Activated CD4-positive, alpha-beta T cell treated with anti-CD3 and anti-CD28 coated beads, Interleukin-2, amount 50 U/mL, for 16 hours (primary cell): ENCODE measurements around the gene LDLRAD4.

Experiments used
- DNase-seq: peaks from one replicate; pipeline ENCODE4 v3.0.0-alpha.2; 2020

LDLRAD4 gene

DNA sequence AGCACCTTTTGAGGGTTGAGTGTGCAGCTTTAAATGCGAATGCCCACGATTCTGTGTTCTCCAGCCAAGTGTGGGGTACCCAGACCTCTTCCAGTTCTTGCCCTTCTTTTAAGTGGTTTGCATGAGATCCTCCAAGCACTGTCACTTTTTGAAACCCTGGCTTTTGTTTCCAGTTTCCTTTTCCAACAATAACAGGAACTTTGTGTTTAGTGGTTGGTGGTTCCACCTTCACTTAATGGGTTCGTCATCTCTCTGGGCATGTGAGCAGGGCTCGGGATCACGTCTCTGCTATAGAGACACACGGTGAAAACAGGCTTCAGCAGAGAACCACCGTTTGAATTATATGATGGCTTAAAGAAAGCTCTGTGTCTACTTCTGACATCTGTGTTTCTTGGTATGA is 197.6 kb downstream of the LDLRAD4 start:
- DNase-seq: no peak

DNA sequence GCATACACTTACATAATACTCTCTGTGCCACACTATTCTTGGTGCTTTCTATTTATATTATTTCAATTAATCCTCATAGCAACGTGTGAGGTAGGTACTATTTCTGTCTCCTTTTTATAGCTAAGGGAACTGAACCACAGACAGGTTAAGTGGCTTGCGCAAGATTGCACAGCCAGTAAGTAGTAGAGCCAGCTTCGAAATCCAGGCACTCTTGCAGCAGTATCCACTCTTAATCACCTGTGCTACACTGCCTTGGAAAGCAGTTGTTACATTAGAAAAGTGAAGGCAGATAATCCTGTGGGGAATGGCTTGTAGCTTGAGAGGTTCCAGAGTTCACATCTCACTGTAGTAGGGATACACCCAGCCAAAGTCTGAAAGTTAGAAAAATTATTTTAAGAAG is 198.3 kb downstream of the LDLRAD4 start:
- DNase-seq: no peak

DNA sequence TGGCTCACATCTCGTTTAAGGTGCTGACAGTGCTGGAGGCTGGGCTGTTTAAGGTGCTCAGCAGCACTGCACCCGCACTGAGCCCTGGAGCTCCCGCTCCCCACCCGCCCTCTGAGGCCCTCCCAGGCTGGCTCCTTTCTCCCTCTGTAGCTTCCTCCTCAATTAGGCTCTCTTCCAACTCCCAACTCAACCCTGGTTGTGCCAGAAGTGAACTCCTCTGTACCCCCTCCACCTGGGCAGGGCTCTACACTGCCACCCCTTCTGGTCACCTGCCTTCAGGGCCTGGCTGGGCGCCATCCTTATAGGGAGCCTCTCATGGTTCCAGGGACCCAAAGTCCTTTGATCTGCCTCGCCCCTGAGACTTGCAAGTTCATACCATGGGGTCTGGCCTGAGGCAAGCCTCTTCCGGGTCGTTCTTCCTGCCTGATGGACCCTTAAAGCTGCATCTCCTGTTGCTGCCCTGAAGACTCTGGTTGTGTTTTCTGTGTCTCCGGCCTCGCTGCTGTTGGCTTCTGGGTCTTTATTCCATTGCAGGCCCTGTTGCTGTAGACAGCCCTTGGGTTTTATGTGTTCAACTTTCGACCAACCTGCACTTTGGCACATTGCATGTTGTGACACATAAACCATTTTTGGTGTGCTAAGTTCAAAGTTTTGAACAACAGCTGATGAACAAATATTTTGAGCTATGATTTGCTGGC is 199.6 kb downstream of the LDLRAD4 start:
- no peak for DNase-seq

DNA sequence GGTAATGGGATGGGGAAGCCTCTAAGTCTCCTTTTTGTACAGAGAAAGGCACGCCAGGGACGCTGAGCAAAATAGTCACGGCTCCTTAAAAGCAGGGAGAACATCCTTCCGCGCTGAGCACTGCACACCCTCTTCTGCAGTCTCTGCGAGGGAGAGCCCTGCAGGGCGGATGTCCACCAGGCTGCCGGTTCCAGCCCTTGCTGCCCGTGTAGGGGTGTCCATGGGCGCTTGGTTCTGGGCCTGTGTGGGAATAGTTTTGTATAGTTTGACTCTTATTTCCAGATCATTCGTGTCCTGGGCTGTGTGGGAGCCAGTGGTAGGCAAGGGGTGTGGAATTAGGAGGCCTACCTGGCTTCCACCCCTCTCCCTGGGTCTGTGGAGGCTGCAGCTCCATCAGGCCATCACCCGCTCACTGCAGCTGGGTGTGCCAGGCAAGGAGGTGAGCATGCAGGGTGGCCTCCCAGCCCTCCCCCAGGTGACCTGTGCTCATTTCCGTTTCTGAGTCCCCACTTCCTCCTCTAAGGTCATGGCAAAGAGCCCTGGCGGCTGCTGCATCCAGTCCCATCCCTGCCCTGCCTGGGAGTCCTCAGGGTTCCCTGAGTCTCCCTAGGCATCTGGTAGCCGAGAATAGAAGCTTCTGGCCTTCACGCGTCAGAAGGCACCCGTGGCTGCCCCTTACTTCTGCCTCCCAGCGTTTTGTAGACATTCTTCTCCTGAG is 202.6 kb downstream of the LDLRAD4 start:
- no peak for DNase-seq

DNA sequence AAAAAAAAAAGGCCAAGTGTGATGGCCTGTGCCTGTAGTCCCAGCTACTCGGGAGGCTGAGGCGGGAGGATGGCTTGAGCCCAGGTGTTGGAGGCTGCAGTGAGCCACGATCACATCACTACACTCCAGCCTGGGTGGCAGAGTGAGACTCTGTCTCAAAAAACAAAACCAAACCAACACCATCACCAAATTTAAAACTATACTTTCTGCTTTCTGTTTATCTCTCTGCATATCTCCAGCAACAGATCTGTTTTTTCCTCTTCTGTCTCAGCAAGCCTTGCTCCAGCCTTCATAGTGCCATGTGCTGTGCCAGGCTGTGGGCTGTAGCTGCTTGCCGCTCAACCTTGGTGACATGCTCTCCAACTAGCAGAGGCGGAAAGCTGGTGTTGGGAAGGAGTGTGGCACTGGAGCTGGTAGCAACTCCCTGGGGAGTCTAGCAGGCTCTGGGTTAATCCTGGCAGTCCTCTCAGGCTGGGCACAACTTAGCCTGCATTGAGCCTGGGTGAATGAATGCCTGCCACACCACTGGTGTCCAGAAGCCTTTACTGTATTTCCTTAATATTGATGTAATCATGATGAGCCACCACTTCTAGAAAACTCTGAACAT is 204.1 kb downstream of the LDLRAD4 start:
- DNase-seq: no peak

DNA sequence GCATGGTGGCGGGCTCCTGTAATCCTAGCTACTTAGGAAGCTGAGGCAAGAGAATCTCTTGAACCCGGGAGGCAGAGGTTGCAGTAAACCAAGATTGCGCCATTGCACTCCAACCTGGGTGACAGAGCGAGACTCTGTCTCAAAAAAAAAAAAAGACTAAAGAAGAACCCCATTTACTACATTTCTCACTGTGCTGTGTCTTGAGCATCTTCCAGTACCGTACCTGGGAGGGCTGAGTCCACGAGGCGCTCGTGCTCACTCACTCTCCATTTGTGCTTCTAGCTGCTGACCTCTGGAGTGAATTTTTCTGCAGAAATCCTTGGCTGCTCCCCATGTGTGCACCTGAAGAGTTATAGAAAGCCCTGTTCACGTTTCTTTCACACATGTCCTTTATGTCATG is 204.8 kb downstream of the LDLRAD4 start:
- DNase-seq: no peak

DNA sequence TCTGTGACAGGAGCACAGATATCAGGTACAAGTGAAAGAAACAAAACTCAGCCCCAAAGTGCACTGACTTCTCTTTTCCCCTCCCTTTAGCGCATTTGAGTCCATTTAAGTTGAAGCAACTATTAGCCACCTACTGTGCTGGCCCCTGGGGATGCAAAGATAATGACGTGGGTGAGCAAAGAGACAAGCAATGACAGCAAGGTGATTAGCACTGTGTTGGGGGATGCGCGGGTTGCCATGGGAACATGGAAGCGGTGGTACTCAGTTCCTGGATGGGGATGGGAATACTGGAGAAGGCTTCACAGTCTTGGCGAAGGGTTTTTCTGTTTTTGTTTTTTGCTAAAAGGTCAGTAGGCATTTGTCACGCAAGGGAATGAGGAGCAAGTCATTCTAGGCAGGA is 205.8 kb downstream of the LDLRAD4 start:
- no peak for DNase-seq

DNA sequence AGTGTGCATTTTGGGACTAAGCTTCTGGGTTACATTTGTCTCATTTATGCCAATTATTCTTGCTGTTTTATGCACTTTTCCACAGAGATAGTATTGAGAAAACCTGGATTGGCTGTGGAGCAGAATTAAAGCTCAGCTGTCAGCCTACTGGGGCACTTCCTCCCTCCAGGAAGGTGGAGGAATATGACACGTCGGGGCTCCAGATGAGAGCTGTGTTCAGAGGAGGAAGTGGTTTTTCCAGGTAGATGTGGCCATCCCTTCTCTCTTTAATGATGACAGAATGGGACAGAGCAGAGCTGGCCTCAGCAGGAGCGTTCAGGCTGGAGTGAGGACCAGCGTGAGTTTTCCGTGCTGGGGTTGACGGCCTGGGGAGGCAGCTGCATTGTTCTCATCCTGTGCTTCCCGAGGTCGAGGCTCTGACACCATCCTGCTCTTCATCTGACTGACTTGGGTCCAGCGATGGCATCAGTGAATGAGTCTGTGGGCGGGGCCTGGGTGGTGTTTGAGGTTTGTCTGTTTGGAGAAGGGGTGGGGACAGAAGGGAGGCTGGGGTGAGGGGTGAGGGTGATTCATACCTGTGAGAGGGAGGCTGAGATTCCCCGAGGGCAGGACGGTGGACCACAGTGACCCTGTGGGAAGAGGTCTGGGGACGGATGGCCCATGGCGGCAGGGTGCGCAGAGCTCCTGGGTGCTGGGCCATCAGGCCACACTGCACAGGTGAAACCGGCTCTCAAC is 207.0 kb downstream of the LDLRAD4 start:
- peak; percentile 27 for DNase-seq

DNA sequence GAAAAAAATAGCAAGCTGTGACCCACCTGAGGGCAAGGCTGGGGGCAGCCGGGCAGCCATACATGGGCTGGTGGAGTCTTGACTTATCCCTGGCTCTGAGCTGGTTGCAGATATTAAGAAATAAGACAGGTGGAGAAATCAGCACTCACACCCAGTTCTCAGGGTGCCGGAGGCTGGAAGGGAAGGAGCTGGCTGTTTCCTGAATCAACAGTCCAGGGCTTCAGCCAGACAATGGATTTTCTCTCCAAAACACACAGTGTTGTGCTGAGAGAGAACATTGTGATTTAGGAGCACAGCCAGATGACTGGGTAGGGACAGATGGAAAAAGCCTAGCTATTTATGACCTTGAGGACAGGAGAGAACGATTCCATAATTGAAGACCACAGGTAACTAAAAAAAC is 208.8 kb downstream of the LDLRAD4 start:
- no peak for DNase-seq

DNA sequence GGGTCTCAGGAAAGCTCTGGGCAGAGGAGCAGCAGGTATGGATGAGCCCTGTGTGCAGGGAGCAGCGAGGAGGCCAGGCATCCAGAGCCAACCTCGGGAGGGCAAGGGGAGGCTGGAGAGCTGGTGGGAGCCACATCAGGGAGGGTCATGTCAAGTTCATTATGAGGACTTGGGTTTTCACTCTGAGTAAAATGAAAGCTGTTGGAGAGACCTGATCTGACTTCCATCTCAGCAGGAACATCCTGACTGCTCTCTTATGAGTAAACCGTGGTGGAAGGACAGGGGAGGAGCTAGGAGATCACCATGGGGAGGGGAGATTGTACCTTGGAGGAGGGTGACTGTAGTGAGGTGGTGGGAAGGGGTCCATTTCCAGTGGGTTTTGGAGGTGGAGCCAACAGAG is 209.8 kb downstream of the LDLRAD4 start:
- peak; percentile 29 for DNase-seq

DNA sequence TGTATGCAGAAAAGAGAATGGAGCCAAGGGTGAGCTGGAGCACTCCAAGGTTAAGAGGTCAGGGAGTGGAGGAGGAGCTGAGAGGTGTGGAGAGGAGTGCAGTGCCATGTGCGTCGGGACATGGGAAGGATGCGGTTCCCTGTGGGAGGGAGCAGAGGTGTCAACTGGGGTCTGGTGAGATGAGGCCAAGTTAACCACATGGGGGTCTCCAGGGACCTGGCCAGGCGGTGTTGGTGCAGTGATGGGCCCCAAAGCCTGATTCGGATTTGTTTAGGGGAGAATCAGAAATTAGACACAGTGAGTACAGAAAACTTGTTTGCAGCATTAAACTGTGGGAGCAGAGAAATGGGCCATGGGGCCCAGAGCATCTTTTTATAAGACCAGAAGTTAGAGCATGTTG is 210.5 kb downstream of the LDLRAD4 start:
- no peak for DNase-seq

DNA sequence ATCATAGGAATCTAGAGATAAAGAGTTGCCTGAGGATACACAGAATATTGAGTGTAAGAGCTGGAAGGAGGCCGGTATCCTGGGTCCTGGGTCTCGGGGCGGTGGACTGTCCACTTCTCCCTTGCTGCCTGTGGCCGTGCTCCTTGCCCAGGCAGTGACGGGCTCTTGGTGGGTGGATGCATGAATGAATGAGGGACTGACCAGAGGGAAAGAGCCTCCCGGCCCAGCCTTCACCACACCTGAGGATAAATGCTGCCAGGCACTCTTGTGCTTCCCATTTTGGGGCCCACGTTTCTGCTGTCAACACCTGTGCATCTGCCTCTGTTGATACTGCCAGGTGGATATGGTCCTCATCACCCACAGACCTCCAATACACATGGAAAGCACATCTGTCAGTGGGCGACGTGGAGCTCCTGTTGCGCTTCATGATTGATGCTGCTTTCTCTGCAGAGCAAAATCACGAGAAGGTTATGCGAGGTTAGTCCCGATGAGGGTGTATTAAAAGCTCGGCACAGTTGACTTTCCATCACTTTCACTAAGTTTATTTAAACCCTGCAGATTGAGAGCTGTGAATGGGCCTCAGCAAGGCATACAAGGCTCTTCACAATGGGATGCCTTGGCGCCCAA is 211.4 kb downstream of the LDLRAD4 start:
- no peak for DNase-seq

DNA sequence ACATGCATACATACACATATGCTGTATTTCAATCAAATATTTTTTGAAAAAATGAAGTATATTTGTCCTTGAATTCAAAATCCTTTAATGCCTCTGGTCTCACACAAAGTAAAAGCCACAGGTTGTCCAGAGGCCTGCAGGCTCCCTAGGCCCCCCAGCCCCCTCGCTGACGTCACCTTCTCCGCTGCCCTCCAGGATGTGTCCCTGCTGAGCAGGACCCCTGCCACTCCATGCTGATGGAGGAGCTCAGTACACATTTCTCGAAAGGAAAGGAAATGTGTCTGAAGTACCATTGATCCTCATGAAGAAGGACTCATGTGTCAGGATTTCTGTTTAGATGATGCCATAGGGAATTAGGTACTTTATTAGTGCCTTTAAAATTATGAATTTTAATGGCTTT is 212.1 kb downstream of the LDLRAD4 start:
- no peak for DNase-seq

DNA sequence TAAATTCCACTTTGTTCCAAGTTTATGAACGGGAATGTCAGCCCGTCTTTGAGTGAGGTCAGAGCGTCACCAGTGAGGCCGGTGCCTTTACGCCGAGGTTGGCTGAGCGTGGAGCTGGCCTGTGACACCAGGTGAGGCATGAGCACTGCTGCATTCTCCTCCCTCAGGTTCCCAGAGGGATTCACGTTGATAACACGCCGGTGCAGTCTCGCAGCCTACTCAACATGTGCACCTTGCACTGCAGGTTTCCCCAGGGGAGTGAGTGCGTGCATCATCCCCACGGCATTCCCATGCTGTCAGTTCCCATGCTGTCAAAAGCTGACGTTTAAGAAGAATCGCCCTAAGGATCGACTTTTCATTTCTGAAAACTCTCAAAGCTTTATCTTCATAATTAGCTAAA is 213.3 kb downstream of the LDLRAD4 start:
- DNase-seq: no peak

DNA sequence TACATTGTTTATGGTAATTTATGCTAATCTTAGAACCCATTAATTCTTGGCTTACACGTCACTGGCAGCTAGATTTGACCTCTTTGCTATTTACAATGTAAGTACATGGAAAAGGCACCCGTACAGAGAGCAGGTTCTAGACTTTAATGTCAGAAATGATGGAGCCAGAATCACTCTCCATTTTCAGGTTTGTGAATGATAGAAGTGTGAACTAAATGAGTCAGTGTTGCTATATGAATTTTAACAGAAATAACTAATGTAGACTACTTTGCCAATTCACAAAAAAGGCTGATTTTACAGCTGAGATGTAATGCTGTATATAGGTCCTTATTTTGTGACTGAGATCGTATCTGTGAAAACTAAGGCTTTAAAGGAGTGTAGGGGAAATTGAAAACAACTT is 214.6 kb downstream of the LDLRAD4 start:
- peak; percentile 63 for DNase-seq

DNA sequence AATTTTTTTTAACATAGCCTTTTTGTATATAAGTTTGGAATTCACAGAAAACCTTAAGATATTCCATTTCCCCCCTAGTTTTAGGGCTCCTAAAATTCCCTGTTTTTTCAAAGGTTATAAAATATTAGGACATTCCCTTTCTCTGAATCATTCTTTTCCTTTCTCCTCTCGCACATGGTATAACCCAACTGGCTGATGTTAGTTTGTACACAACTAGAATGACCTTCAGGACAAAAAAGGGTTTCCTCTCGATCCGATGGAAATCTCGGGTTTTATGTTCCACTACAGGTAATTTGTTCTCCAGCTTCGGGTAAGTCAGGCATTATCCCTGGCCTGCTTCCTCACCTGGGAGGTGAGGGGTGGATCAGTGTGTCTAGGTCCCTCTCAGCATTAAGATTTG is 215.1 kb downstream of the LDLRAD4 start:
- no peak for DNase-seq

DNA sequence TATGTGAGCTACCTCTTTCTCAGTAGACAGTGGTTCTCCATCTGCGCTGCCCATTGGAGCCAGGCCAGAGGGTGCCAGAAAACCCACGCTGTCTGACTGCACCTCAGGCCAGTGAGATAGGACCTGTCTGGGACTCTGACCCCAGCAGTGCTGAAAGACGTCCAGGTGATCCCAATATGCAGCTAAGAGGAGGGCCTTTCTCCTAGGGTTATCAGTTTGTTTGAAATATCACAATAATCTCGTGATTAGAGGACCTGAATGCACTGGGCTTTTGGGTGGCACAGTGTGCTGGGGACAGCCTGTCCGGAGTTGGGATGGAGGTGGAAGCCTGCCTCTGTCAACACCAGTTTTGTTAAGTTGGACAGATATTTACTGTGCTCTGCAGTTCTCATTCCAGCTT is 216.3 kb downstream of the LDLRAD4 start:
- DNase-seq: no peak

DNA sequence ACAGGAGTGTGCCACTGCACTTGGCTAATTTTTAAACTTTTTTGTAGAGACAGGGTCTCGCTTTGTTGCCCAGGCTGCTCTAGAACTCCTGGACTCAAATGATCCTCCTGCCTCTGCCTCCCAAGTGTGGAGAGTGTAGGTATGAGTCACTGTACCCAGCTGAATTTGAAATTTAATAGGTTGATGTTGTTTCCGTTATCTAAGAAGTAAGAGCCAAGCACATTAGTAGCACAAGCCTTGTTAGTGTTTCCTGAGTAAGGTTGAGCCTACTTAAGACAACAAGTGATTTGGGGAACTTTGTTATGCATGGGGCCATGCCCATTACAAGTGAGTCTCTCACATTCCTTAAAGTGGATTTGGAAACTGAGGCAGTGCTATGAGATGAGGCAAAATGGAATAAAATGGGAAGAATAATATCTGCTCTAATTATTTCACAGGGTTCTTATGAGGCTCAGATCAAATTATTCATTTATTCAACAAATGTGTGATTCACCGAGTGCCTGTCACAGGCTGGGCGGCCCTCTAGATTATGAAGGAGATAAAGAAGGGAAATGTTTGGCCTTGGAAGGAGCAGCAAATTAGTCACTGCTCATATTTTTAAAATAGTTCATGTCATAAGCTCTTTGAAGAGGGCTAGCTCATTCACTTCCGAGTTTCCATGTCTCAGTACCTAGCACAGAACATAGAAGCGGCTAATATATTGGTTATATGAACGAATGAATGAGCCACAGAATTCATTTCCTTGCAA is 217.2 kb downstream of the LDLRAD4 start:
- DNase-seq: no peak

DNA sequence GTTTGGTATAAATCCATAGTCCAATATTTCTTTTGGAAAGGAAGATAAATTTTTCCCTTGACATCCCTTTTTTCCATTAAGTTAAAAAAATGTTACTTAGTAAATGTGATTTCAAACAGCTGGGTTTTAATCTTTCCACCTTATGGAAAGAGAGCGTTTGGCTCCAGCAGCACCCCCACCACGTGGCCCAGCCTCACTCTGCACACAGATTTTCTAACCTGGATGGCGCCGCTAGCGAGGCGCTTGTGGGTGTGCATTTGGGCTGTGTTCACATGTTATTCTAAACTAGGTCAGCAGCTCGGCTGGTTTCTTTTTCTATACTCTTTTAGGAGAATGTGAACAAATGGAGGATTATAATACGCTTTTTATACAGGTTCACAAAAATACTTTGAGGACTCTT is 218.0 kb downstream of the LDLRAD4 start:
- no peak for DNase-seq

DNA sequence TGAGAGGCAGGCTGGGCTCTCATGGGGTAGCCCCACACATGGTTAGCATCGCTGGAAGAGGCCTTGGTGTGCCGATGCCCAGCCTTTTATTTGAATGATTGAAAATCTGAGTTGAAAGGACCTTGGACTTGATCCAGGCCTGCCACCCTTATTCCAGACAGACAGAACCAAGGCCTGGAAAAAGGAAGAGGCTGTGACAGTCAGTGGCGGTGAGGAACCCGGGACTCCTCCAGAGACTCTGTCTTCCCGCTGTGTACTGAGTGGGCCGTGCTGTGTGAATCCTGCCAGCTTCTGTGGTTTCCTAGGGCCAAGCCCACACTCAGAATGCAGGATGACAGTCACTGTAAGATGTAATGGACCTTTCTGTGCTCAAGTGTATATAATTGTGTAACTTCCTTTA is 218.5 kb downstream of the LDLRAD4 start:
- DNase-seq: peak; percentile 41

DNA sequence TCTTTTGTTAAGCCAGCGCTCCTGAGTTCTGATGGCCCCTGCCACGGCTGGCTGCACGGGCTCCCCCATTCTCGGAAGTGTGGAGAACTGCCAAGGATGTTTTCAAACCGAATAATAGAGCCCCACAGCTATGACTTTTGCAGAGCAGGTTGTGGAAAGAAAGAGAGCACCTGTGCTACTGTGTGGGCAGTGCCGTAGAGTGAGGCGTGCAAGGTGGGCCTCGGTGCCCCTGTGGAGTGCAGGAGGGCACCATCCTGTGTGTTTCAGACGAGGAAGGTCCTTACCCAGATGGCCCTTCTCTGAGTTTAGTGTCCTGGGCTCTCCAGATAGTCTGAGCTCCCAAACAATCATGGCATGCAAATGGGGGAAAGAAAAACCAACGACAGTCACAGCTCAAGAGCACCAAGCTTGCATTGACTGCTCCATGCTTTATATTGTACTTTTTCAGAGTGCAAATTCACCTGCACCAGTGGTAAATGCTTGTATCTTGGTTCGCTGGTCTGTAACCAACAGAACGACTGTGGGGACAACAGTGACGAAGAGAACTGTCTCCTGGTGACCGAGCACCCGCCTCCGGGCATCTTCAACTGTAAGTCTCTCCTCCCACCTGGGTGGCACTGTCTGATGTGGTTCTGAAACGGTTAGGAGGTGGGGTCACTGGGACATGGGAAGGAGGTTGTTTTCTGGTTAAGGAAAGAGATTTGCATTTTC is 219.4 kb downstream of the LDLRAD4 start:
- DNase-seq: peak; percentile 75
